Measurements from ENCODE around the gene LIN7C.

- TF ChIP-seq ZNF660 (CRISPR knock-in tag; IDR thresholded peaks at IDR 0.05; ENCODE audit: borderline replicate concordance, low read depth) (no peak), HMG20A (CRISPR knock-in tag; IDR thresholded peaks at IDR 0.05; ENCODE audit: borderline replicate concordance) (no peak), SMAD3 (CRISPR knock-in tag; IDR thresholded peaks at IDR 0.05) (no peak)
Measured at GRCh38 chr11:27513389-27513788, 6.8 kb upstream of the LIN7C start.
